GM12878 (cell line): ENCODE data around the gene DGCR8. TPM values are rescaled to one million over a fixed set of nuclear protein-coding genes. Genes with fewer than 3 reads are reported as not detected.

ENCODE experiments used
- CBX3 ChIP-seq: fragments of 200-600 bp; sonication (generic); IDR thresholded peaks from 2 replicates; pipeline ENCODE4 v1.6.1; 2016; ENCODE audit warnings: low read depth, borderline replicate concordance
- CEBPB ChIP-seq, 2 experiments: fragments of 150-350 bp in 1 of 2; IDR thresholded peaks; 2 replicates each; pipeline ENCODE4 v1.6.1; 2012 to 2014; ENCODE audit warnings: low read depth in 2 of 2, low read length in 2 of 2, borderline replicate concordance in 1 of 2, inconsistent platforms in 1 of 2
- CEBPZ ChIP-seq: fragments of 150-350 bp; IDR thresholded peaks from 2 replicates; pipeline ENCODE4 v1.6.1; 2016; ENCODE audit warnings: low read depth, low read length
- E4F1 ChIP-seq: fragments of 450-650 bp; IDR thresholded peaks from 2 replicates; pipeline ENCODE4 v1.6.1; 2018; ENCODE audit warnings: borderline replicate concordance, mild to moderate bottlenecking; ENCODE audit not compliant: partially characterized antibody
- EED ChIP-seq: sonication (generic); IDR thresholded peaks from 2 replicates; pipeline ENCODE4 v1.6.1; 2016; ENCODE audit warnings: antibody characterized with exemption, low read depth
- FOS ChIP-seq: IDR thresholded peaks from 3 replicates; pipeline ENCODE4 v1.6.1; 2011; ENCODE audit warnings: borderline replicate concordance; ENCODE audit not compliant: insufficient read length; ENCODE audit errors: extremely low read depth
- HCFC1 ChIP-seq: fragments of 150-350 bp; IDR thresholded peaks from 2 replicates; pipeline ENCODE4 v1.6.1; 2014; ENCODE audit warnings: low read length
- IRF3 ChIP-seq: fragments of 450-650 bp; IDR thresholded peaks from 2 replicates; pipeline ENCODE4 v1.6.1; 2014; ENCODE audit warnings: mild to moderate bottlenecking
- MYC ChIP-seq: IDR thresholded peaks from 2 replicates; pipeline ENCODE4 v1.6.1; 2011; ENCODE audit warnings: mild to moderate bottlenecking, low read length, moderate library complexity, inconsistent platforms; ENCODE audit not compliant: insufficient read depth, insufficient replicate concordance, insufficient read length, severe bottlenecking
- NFYB ChIP-seq: IDR thresholded peaks from 2 replicates; pipeline ENCODE4 v1.6.1; 2011; ENCODE audit warnings: low read depth, mild to moderate bottlenecking, low read length, improper control_type of control experiment, moderate library complexity; ENCODE audit not compliant: insufficient read depth
- PRDM15 ChIP-seq: fragments of 450-650 bp; formaldehyde crosslinking; IDR thresholded peaks from 2 replicates; pipeline ENCODE4 v1.4.0; 2020; ENCODE audit warnings: mild to moderate bottlenecking, moderate library complexity
- SP1 ChIP-seq: IDR thresholded peaks from one replicate; pipeline ENCODE4 v1.6.1; 2011; ENCODE audit warnings: low read depth, low read length
- polyA plus RNA-seq, 11 experiments: library from polyadenylated mRNA; depleted of rRNA in 4 of 11; unstranded in 6 of 11; stranded (reverse) in 5 of 11; fragments of >200 nt; fragmentation: Nextera tagmentation in 4 of 11; fragmentation: Illumina TruSeq in 1 of 11; extraction: Ambion mirVana in 4 of 11; extraction: Trizol in 1 of 11; gene quantifications; 1 replicate in 1 of 11; 2 replicates in 10 of 11; pipeline versions ENCODE4 v1.2.1 to v1.2.3, GENCODE V29; 2011 to 2016; ENCODE audit warnings: inconsistent platforms in 2 of 11, missing spikeins in 2 of 11, low read depth in 1 of 11
- total RNA-seq, 4 experiments: library from RNA; depleted of rRNA in 3 of 4; stranded (reverse); fragments of >200 nt in 3 of 4; fragmentation: Illumina TruSeq in 1 of 4; extraction: Trizol in 1 of 4; gene quantifications; 2 replicates each; pipeline versions ENCODE4 v1.2.1 to v1.2.3, GENCODE V29; 2013 to 2021
- TF ChIP-seq, protein P1 (sequence below): fragments of 450-650 bp; IDR thresholded peaks from 2 replicates; pipeline ENCODE4 v1.6.1; 2016; ENCODE audit warnings: mild to moderate bottlenecking, moderate library complexity, borderline replicate concordance

Gene DGCR8
- total and polyA plus RNA-seq, 10 of the 15 experiments (the other 5 are each of a cell fraction or from before 2014, with no cell fraction given), result 1.2 to 35.1 (median 17.2) TPM

DNA sequence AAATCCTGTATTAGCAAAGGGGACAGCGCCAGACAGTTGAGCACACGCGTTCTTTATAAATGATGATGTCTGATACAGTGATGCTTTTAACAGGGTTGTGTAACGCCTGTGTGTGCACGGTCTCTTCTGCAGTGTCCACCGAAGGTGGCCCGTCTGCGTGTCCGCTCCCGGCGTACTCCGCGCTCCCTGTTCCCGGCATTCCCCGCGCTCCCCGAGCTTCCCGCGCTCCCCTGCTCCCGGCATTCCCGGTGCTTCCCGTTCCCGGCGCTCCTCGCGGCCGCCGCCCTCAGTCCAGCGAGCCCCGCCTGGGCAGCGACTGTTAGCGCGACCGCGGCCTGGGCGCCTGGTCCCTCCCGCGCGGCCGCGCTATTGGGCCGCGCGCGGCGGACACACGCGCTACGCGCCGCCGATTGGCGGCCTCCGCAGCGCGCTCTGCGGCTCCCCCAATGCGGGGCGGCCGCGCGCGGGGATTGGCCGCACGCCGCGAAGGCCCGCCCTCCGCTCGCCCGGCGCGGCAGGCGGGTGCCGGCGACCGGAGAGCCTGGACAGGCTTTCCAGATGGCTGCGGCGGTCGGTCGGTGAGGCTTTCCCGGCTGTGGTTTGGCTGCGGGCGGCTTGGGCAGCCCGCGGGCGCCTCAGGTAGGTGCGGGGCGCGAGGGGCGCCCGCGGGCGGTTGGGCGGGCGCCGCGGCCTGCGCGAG lies at the start of gene DGCR8 (continued):
- TF ChIP-seq CEBPZ (peak; percentile 67; the same call in 1 of the 2 replicates), CEBPB (IDR thresholded peaks at IDR 0.05; ENCODE audit: borderline replicate concordance in 1 of 2, low read depth in 2 of 2, low read length in 2 of 2) (no peak), NFYB (peak; percentile 98), EED (peak; percentile 91), CBX3 (no peak), IRF3 (peak; percentile 86), FOS (peak; percentile 79), HCFC1 (peak; percentile 9; the same call in 1 of the 2 replicates), MYC (peak; percentile 58), SP1 (peak; percentile 96), E4F1 (no peak), PRDM15 (CRISPR knock-in tag) (no peak)
- TF ChIP-seq, protein P1, sequence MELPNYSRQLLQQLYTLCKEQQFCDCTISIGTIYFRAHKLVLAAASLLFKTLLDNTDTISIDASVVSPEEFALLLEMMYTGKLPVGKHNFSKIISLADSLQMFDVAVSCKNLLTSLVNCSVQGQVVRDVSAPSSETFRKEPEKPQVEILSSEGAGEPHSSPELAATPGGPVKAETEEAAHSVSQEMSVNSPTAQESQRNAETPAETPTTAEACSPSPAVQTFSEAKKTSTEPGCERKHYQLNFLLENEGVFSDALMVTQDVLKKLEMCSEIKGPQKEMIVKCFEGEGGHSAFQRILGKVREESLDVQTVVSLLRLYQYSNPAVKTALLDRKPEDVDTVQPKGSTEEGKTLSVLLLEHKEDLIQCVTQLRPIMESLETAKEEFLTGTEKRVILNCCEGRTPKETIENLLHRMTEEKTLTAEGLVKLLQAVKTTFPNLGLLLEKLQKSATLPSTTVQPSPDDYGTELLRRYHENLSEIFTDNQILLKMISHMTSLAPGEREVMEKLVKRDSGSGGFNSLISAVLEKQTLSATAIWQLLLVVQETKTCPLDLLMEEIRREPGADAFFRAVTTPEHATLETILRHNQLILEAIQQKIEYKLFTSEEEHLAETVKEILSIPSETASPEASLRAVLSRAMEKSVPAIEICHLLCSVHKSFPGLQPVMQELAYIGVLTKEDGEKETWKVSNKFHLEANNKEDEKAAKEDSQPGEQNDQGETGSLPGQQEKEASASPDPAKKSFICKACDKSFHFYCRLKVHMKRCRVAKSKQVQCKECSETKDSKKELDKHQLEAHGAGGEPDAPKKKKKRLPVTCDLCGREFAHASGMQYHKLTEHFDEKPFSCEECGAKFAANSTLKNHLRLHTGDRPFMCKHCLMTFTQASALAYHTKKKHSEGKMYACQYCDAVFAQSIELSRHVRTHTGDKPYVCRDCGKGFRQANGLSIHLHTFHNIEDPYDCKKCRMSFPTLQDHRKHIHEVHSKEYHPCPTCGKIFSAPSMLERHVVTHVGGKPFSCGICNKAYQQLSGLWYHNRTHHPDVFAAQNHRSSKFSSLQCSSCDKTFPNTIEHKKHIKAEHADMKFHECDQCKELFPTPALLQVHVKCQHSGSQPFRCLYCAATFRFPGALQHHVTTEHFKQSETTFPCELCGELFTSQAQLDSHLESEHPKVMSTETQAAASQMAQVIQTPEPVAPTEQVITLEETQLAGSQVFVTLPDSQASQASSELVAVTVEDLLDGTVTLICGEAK, result no peak
